ENCODE data around the gene UIMC1. TPM values are rescaled to one million over a fixed set of nuclear protein-coding genes. Genes with fewer than 3 reads are reported as not detected.

Gene UIMC1
- total and polyA plus RNA-seq, 2 of the 13 experiments (the other 11 are each of a cell fraction or from before 2014, with no cell fraction given), result 18.9 to 32.7 TPM

- no TSS peak for BruUV-seq (replicated peaks)
- Histone ChIP-seq H3K36me3 (replicated peaks in 1 of 2; ENCODE audit: control insufficient read depth in 1 of 2, insufficient read depth in 2 of 2, low read length in 2 of 2) (no peaks in the 10 kb centered on the region), H3K4me3 (replicated peaks in 1 of 3; ENCODE audit: insufficient read depth in 1 of 3, low read depth in 2 of 3, low read length in 3 of 3) (no peak overlapping the region), H3K9ac (ENCODE audit: insufficient read depth, low read depth, low read length) (no peak overlapping the region), H3K79me2 (ENCODE audit: insufficient read depth, low read length) (no peaks in the 10 kb centered on the region), H4K20me1 (ENCODE audit: insufficient read depth, low read length) (no peaks in the 10 kb centered on the region), H3K27ac (ENCODE audit: extremely low read length, insufficient read depth, low read length) (no peak overlapping the region), H3K4me1 (ENCODE audit: insufficient read depth, low read length) (peaks cover 8% of the 10 kb centered on the region; the same call in 1 of the 2 replicates), H3K4me2 (ENCODE audit: low read depth, low read length) (no peak overlapping the region), H3K9me3 (ENCODE audit: low read length) (no peaks in the 10 kb centered on the region), H3K27me3 (ENCODE audit: control insufficient read depth in 1 of 2, insufficient read depth in 2 of 2, low read length in 2 of 2) (peaks cover 30 to 98% of the 10 kb centered on the region in 2 experiments), H2AFZ (ENCODE audit: low read length) (no peak overlapping the region)
- in situ Hi-C loops (cut with HindIII; ENCODE audit: extremely low pct_ligation_motif_present, low pct_unique_long_range_greater_than_20kb), result no loop called here
- TF ChIP-seq MTA1 (CRISPR knock-in tag; IDR thresholded peaks at IDR 0.05; ENCODE audit: borderline replicate concordance) (no peak), ETV5 (CRISPR knock-in tag; IDR thresholded peaks at IDR 0.05; ENCODE audit: borderline replicate concordance) (no peak), ZNF614 (CRISPR knock-in tag; IDR thresholded peaks at IDR 0.05; ENCODE audit: borderline replicate concordance) (no peak)
- DNase-seq (ENCODE audit: low spot score) (no peak), FAIRE-seq (no peak), ATAC-seq (no peak)
- whole genome bisulfite sequencing (ENCODE audit: low lambda C conversion rate), result 23% methylated on average over 5 of the region's 12 CpGs
- ChIA-PET CTCF (ENCODE audit: low intra/inter-chr PET ratio, low total read pairs) (no interaction called here), POLR2A (no interaction called here)
- intact Hi-C loops (cut with micrococcal nuclease; ENCODE audit: unreplicated experiment), result no loop called here
These were observed 128.1 kb downstream of the UIMC1 start for GRCh38 chr5:176878463-176878862.

GRCh38 chr5:176877793-176878331, 128.7 kb downstream of the UIMC1 start:
- Histone ChIP-seq H3K4me2 (ENCODE audit: low read depth, low read length) (no peak overlapping the region), H3K27ac (ENCODE audit: extremely low read length, insufficient read depth, low read length) (no peak overlapping the region), H3K9ac (ENCODE audit: insufficient read depth, low read depth, low read length) (no peak overlapping the region), H3K4me1 (ENCODE audit: insufficient read depth, low read length) (peaks cover 8% of the 10 kb centered on the region; the same call in 1 of the 2 replicates), H3K36me3 (replicated peaks in 1 of 2; ENCODE audit: control insufficient read depth in 1 of 2, insufficient read depth in 2 of 2, low read length in 2 of 2) (no peaks in the 10 kb centered on the region), H3K79me2 (ENCODE audit: insufficient read depth, low read length) (no peaks in the 10 kb centered on the region), H3K9me3 (ENCODE audit: low read length) (no peaks in the 10 kb centered on the region), H2AFZ (ENCODE audit: low read length) (no peak overlapping the region), H4K20me1 (ENCODE audit: insufficient read depth, low read length) (no peaks in the 10 kb centered on the region), H3K4me3 (replicated peaks in 1 of 3; ENCODE audit: insufficient read depth in 1 of 3, low read depth in 2 of 3, low read length in 3 of 3) (no peak overlapping the region), H3K27me3 (ENCODE audit: control insufficient read depth in 1 of 2, insufficient read depth in 2 of 2, low read length in 2 of 2) (peaks cover 30 to 96% of the 10 kb centered on the region in 2 experiments)
- intact Hi-C loops (cut with micrococcal nuclease; ENCODE audit: unreplicated experiment) (no loop called here), in situ Hi-C loops (cut with HindIII; ENCODE audit: extremely low pct_ligation_motif_present, low pct_unique_long_range_greater_than_20kb) (no loop called here)
- TF ChIP-seq ZNF207 (IDR thresholded peaks at IDR 0.05; ENCODE audit: borderline replicate concordance), result no peak
- DNase-seq (ENCODE audit: low spot score) (no peak), FAIRE-seq (no peak), ATAC-seq (no peak)
- ChIA-PET POLR2A (no interaction called here), CTCF (ENCODE audit: low intra/inter-chr PET ratio, low total read pairs) (no interaction called here)
- no TSS peak for BruUV-seq (replicated peaks)
- WGBS (ENCODE audit: low lambda C conversion rate), result no CpG with 5 or more reads among the region's 21 CpGs
